ENCODE measurements around the gene AHI1. TPM values are rescaled to one million over a fixed set of nuclear protein-coding genes. Genes with fewer than 3 reads are reported as not detected.

AHI1 gene
- total RNA-seq, 1 donor from 2014 or later, result 21.0 TPM

DNA sequence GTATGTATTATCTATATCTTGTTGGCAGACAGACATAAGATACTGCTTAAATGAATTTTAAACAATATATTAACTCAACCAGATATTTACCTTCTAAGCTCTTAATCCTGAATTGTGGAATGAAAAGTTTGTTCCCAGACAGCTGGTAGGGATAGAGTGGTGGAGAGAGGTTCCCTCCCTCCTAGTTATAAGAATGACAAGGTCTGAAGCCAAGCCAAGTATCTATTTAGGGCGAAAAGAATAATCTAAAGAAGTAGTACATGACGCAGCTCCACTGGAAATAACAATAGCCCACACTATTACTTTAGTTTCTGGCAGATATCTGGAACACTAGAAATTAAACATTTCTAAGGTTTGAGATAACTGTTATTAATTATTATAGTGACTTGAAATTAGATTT is 104.3 kb downstream of the AHI1 start:
- DNase-seq, result no peak
- ChIA-PET POLR2A (no interaction called here), CTCF (no interaction called here)
- no peak for TF ChIP-seq CTCF (IDR thresholded peaks at IDR 0.05)
- Mint-ChIP-seq H3K4me1 (no peaks in the 10 kb centered on the region), H3K36me3 (ENCODE audit: low read depth) (no peaks in the 10 kb centered on the region), H3K27me3 (no peaks in the 10 kb centered on the region), H3K27ac (no peak overlapping the region), H3K9me3 (no peaks in the 10 kb centered on the region), H3K4me3 (no peak overlapping the region)
- no peak for ATAC-seq (ENCODE audit: low read depth)
- intact Hi-C loops (cut with micrococcal nuclease), result no loop called here

DNA sequence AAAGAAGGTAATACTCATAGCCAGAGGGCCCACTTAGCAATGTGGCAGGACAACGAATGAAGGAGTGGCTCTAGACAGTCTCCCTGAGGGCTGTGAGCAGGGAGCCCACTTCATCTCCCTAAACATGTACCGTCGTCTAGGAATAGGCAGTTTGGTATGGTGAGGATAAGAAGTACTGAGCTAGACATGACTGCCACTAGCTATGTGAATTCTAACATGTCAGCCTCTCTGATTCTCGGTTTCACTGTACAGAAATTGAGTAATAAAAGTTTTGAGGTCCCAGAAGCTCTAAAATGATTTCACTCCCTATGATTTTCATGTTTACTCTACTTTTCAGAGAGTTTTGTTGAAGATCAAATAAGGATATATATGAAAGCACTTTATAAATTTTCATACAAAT is 107.1 kb downstream of the AHI1 start:
- Mint-ChIP-seq H3K36me3 (ENCODE audit: low read depth) (no peaks in the 10 kb centered on the region), H3K4me3 (no peak overlapping the region), H3K27me3 (no peaks in the 10 kb centered on the region), H3K4me1 (no peaks in the 10 kb centered on the region), H3K27ac (no peak overlapping the region), H3K9me3 (no peaks in the 10 kb centered on the region)
- no peak for ATAC-seq (ENCODE audit: low read depth)
- POLR2A ChIA-PET, result no interaction called here
- DNase-seq, result no peak
- no peak for TF ChIP-seq CTCF (IDR thresholded peaks at IDR 0.05)
- intact Hi-C loops (cut with micrococcal nuclease), result no loop called here
- CTCF ChIA-PET, result no interaction called here

- ATAC-seq (ENCODE audit: low read depth) (no peak), DNase-seq (no peak)
- Mint-ChIP-seq H3K4me1 (no peaks in the 10 kb centered on the region), H3K27me3 (no peaks in the 10 kb centered on the region), H3K4me3 (no peak overlapping the region), H3K36me3 (ENCODE audit: low read depth) (no peaks in the 10 kb centered on the region), H3K27ac (no peak overlapping the region), H3K9me3 (no peaks in the 10 kb centered on the region)
- no peak for TF ChIP-seq CTCF (IDR thresholded peaks at IDR 0.05)
- intact Hi-C loops (cut with micrococcal nuclease), result no loop called here
- CTCF ChIA-PET, result no interaction called here
- POLR2A ChIA-PET, result no interaction called here
These were observed 112.2 kb downstream of the AHI1 start for GRCh38 chr6:135385299-135385698.

GRCh38 chr6:135383766-135384165 is 113.8 kb downstream of the AHI1 start:
- no peaks in the 10 kb centered on the region for H3K4me1 Mint-ChIP-seq
- no peaks in the 10 kb centered on the region for H3K9me3 Mint-ChIP-seq
- ChIA-PET CTCF (interaction anchor here (0.7 kb wide), 1 partner anchor 56 kb away, joined by 3 read pairs; no protein-coding TSS in a partner anchor), POLR2A (no interaction called here)
- H3K4me3 Mint-ChIP-seq, result no peak overlapping the region
- no peak for TF ChIP-seq CTCF (IDR thresholded peaks at IDR 0.05)
- no peak for DNase-seq
- H3K36me3 Mint-ChIP-seq (ENCODE audit: low read depth), result no peaks in the 10 kb centered on the region
- ATAC-seq (ENCODE audit: low read depth), result no peak
- H3K27ac Mint-ChIP-seq, result no peak overlapping the region
- intact Hi-C loops (cut with micrococcal nuclease), result no loop called here
- H3K27me3 Mint-ChIP-seq, result no peaks in the 10 kb centered on the region

DNA sequence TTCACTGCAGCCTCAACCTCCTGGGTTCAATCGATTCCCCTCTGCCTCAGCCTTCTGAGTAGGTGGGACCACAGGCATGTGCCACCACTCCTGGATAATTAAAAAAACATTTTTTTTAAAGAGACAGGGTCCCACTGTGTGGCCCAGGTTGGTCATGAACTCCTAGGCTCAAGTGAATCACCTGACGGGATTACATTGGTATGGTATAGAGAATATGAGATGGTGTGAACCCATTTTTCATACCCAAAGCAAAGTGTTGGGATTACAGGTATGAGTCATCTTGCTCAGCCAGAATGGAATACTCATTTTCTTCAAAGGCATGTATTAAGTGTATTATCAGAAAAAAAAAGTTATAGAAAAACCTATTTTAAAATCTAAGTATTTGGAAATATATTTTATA is 114.2 kb downstream of the AHI1 start:
- no peak for TF ChIP-seq CTCF (IDR thresholded peaks at IDR 0.05)
- Mint-ChIP-seq H3K27me3 (no peaks in the 10 kb centered on the region), H3K27ac (no peak overlapping the region), H3K4me3 (no peak overlapping the region), H3K4me1 (no peaks in the 10 kb centered on the region), H3K9me3 (no peaks in the 10 kb centered on the region), H3K36me3 (ENCODE audit: low read depth) (no peaks in the 10 kb centered on the region)
- ChIA-PET CTCF (interaction anchor here (0.7 kb wide), 1 partner anchor 56 kb away, joined by 3 read pairs; no protein-coding TSS in a partner anchor), POLR2A (no interaction called here)
- ATAC-seq (ENCODE audit: low read depth), result no peak
- DNase-seq, result no peak
- intact Hi-C loops (cut with micrococcal nuclease), result no loop called here
